ENCODE results near the gene CREG2. TPM values are rescaled to one million over a fixed set of nuclear protein-coding genes. Genes with fewer than 3 reads are reported as not detected.

The CREG2 gene
- total RNA-seq, 2 experiments from 2014 or later: not detected

DNA sequence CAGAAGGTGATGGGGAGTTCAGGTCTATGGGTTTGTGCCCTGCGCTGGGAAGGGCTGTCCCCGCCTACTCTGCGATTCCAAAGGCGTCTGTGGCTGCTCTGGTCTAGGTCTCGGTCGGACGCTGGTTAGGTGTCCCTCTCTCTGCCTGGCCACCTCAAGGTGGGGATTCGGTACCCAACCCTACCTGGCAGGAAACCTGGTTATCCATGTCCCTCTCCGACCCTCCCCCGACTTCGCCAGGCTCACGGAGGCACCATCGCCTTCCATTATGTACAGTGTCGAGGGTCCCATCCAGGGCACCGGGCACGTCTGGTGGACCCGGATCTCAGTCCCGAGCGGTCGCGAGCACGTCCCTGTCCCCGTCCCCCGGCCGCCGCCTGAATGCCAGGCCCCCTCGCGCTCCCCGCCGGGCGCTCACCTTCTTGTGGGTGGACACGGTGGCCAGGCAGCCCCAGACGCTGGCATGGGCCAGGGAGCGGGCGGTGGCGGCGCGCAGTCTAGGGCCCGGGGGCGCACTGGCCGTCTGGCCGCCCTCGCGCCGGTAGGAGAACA lies 628 bp downstream of the CREG2 start:
- Mint-ChIP-seq H3K36me3 (ENCODE audit: low read depth) (no peaks in the 10 kb centered on the region), H3K27me3 (ENCODE audit: low read depth) (peaks cover 41% of the 10 kb centered on the region), H3K4me1 (ENCODE audit: low read depth) (peaks cover 11% of the 10 kb centered on the region), H3K4me3 (peak overlapping the region; percentile 41), H3K9me3 (no peaks in the 10 kb centered on the region), H3K27ac (no peak overlapping the region)
- intact Hi-C loops (cut with micrococcal nuclease): loop anchor here (1.0 kb wide), 2 partner anchors 44 to 146 kb away; no protein-coding TSS in a partner anchor
- CTCF ChIA-PET: interaction anchor here (0.7 to 3.9 kb wide), 16 partner anchors 10 to 196 kb away, joined by 3 to 23 read pairs (median 4); no protein-coding TSS in a partner anchor
- no peak for DNase-seq

DNA sequence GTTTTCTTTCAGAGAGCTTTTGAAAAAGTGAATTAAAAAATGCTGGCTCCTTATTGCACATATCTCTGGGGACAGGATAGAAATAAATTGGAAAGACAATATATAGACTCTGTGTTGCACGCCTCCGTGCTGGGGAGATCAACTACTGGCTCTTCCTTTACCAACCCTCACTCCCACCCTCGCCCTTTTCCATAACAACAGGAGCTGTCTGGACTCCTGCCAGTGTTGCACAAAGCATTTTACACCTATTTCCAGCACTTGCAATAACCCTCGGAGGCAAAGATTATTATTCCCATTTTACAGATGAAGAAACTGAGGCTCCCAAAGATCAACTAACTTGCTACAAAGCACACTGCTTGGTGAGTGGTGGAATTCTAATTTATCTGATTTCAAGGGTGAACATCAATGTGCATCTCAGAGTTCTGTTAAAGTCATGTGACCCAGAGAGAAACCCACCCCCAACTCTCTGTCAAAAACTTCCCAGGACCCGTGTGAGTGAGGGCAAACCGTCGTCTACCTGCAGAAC lies 4.2 kb downstream of the CREG2 start:
- Mint-ChIP-seq H3K27ac (no peak overlapping the region), H3K27me3 (ENCODE audit: low read depth) (peaks cover 26% of the 10 kb centered on the region), H3K9me3 (no peaks in the 10 kb centered on the region), H3K36me3 (ENCODE audit: low read depth) (no peaks in the 10 kb centered on the region), H3K4me1 (ENCODE audit: low read depth) (peaks cover 10% of the 10 kb centered on the region), H3K4me3 (no peak overlapping the region)
- no peak for DNase-seq
- intact Hi-C loops (cut with micrococcal nuclease): no loop called here
- CTCF ChIA-PET: interaction anchor here (0.6 to 1.6 kb wide), 2 partner anchors 22 to 589 kb away, joined by 3 to 4 read pairs; no protein-coding TSS in a partner anchor

DNA sequence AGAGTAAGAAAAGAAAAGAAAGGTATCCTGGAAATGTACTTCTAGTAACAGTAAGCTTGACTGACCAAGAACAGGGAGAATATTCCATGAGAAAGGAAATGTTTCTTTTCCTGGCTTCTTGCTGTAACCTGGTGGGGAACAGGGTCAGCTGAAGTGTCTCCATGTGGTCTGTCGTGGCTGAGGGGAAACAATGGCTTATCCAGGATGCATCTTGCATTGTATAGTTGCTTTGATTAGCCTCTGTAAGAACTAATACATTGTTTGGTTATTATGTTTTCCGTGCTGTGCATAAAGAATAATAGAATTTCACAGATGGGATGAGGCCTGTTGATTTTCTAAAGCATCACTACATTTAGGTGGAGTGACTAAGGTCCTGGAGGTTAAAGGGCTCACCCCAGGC lies 4.9 kb downstream of the CREG2 start:
- intact Hi-C loops (cut with micrococcal nuclease): no loop called here
- no peak overlapping the region for H3K27ac Mint-ChIP-seq
- H3K4me3 Mint-ChIP-seq: no peak overlapping the region
- peaks cover 22% of the 10 kb centered on the region for H3K27me3 Mint-ChIP-seq (ENCODE audit: low read depth)
- no peaks in the 10 kb centered on the region for H3K36me3 Mint-ChIP-seq (ENCODE audit: low read depth)
- CTCF ChIA-PET: interaction anchor here (0.6 to 1.6 kb wide), 4 partner anchors 21 to 40 kb away, joined by 3 to 4 read pairs (median 4); no protein-coding TSS in a partner anchor
- no peaks in the 10 kb centered on the region for H3K9me3 Mint-ChIP-seq
- peaks cover 7% of the 10 kb centered on the region for H3K4me1 Mint-ChIP-seq (ENCODE audit: low read depth)
- no peak for DNase-seq

DNA sequence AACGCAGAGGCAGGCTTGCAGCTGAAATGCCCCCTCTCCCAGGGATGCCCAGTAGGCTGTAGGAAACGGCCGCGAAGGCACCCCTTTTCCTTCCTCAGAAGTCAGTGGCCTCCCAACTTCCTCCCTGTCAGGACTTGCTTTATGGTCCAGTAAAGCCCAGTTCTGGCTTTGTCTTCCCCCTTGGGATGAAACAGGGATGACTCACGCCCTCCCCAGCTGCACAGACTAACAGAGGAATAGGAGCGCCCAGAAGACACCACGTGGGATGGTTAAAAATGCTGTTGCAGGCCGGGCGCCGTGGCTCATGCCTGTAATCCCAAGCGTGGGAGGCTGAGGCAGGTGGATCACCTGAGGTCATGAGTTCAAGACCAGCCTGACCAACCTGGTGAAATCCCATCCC lies 6.9 kb downstream of the CREG2 start:
- CTCF ChIA-PET: no interaction called here
- intact Hi-C loops (cut with micrococcal nuclease): no loop called here

DNA sequence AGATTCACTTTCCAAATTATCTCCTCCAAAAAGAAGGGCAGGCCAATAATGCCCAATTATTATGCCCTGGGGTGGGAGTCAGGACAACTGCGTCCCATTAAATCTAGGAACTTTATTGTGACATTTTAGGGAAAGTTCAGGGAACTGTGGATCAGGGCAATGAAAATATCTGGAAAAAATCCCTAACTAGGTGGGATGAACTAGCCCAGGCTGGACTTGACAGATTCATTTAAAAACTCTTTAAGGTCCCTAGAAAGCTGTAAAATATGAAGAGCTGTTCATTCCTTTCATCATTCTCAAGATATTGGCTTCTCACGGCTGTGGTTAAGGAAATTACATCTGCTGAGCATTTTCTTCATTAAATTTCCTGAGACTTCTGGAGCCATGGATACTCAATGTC lies 8.2 kb downstream of the CREG2 start:
- Mint-ChIP-seq H3K4me1 (ENCODE audit: low read depth) (peaks cover 10% of the 10 kb centered on the region), H3K27ac (no peak overlapping the region), H3K9me3 (no peaks in the 10 kb centered on the region), H3K27me3 (ENCODE audit: low read depth) (peaks cover 4% of the 10 kb centered on the region), H3K4me3 (no peak overlapping the region), H3K36me3 (ENCODE audit: low read depth) (no peaks in the 10 kb centered on the region)
- DNase-seq: no peak
- CTCF ChIA-PET: interaction anchor here (0.6 to 0.7 kb wide), 2 partner anchors 49 to 294 kb away, joined by 3 read pairs; no protein-coding TSS in a partner anchor
- intact Hi-C loops (cut with micrococcal nuclease): no loop called here

More for the DNA sequence above, 6.9 kb downstream of the CREG2 start:
- Mint-ChIP-seq H3K4me3 (no peak overlapping the region), H3K27me3 (ENCODE audit: low read depth) (peaks cover 9% of the 10 kb centered on the region), H3K4me1 (ENCODE audit: low read depth) (peaks cover 5% of the 10 kb centered on the region), H3K27ac (no peak overlapping the region), H3K36me3 (ENCODE audit: low read depth) (no peaks in the 10 kb centered on the region), H3K9me3 (no peaks in the 10 kb centered on the region)
- no peak for DNase-seq

DNA sequence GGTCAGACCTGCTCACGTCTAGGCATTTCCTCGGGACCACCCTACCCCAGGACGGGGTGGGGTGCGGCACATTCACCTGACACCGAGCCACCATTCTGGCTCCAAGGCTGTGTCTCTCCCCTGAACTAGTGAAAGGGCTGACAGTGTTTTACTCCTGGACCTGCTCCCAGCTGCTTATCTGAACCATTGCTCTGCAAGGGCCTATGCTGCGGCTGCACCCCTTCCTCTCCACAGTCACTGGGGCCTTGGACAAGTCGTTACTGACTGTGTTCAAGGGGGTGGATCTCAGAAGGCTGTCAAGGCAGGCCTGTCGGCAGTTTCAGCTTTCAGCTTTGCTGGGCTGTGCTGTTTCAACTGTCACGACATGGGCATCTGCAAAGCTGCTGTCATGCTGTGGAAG lies 11.7 kb downstream of the CREG2 start:
- CTCF ChIA-PET: interaction anchor here (0.6 to 1.6 kb wide), 3 partner anchors 12 to 159 kb away, joined by 3 to 10 read pairs (median 7); partner anchors contain the start of gene CREG2
- H3K36me3 Mint-ChIP-seq (ENCODE audit: low read depth): no peaks in the 10 kb centered on the region
- H3K4me3 Mint-ChIP-seq: no peak overlapping the region
- peaks cover 10% of the 10 kb centered on the region for H3K4me1 Mint-ChIP-seq (ENCODE audit: low read depth)
- no peak for DNase-seq
- no peaks in the 10 kb centered on the region for H3K27me3 Mint-ChIP-seq (ENCODE audit: low read depth)
- H3K27ac Mint-ChIP-seq: no peak overlapping the region
- intact Hi-C loops (cut with micrococcal nuclease): no loop called here
- H3K9me3 Mint-ChIP-seq: peaks cover 4% of the 10 kb centered on the region

DNA sequence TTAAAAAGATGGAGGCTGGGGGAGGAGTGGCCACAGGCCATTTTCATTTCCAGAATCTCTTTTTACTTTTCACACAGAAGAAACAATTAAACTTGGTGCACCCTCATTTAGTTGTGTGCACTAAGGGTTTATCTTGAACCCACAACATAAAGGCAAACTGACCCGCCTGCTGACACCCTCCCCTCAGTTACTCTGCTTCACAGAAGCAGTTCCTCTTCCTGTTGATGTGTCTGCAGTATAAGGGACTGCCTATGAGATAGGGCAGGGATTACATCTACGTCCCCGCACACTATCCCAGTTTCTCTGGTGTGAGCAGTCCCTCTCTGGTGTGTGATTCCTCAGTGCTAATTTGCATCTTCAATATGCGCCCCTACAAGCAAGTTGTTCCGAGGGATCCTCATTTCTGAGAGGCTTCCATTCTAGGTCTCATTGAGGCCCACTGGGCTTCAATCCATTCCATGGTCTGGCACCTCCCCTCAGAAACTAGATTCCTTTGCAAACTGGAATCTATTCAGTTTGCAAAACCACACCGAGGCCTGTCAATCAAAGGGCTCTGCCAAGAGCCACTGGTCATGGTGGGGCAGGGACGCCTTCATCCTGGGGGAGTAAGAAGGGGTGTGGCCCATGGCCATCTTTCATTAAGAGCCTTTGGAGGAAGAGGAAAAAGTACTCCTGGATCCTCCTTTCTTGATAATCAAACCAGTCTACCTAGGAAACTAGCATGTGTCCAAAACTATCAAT lies 12.3 kb downstream of the CREG2 start:
- CTCF ChIA-PET: interaction anchor here (0.7 to 1.6 kb wide), 2 partner anchors 13 to 66 kb away, joined by 3 to 10 read pairs; partner anchors contain the start of genes CREG2 and RNF149

DNA sequence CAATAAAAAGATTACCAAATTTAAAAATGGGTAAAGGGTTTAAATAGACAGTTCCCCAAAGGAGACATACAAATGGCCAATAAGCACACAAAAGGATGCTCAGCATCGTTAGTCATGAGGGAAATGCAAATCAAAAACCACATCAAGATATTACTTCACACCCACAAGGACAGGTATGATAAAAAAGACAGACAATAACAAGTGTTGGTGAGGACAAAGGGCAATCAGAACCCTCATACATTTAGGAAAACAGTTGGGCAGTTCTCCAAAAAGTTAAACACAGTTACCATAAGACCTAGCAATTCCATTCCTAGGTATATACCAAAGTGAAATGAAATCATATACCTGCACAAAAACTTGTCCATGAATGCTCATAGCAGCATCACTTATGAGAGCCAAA lies 14.5 kb downstream of the CREG2 start:
- H3K4me3 Mint-ChIP-seq: no peak overlapping the region
- no peaks in the 10 kb centered on the region for H3K36me3 Mint-ChIP-seq (ENCODE audit: low read depth)
- H3K4me1 Mint-ChIP-seq (ENCODE audit: low read depth): peaks cover 10% of the 10 kb centered on the region
- no peak for DNase-seq
- no peak overlapping the region for H3K27ac Mint-ChIP-seq
- no peaks in the 10 kb centered on the region for H3K27me3 Mint-ChIP-seq (ENCODE audit: low read depth)
- intact Hi-C loops (cut with micrococcal nuclease): no loop called here
- CTCF ChIA-PET: interaction anchor here (1.6 kb wide), 1 partner anchor 15 kb away, joined by 8 read pairs; the partner anchor contains the start of gene CREG2
- peaks cover 4% of the 10 kb centered on the region for H3K9me3 Mint-ChIP-seq

More for the DNA sequence above, 12.3 kb downstream of the CREG2 start:
- Mint-ChIP-seq H3K27ac (no peak overlapping the region), H3K4me3 (no peak overlapping the region), H3K36me3 (ENCODE audit: low read depth) (no peaks in the 10 kb centered on the region), H3K27me3 (ENCODE audit: low read depth) (no peaks in the 10 kb centered on the region), H3K9me3 (peaks cover 4% of the 10 kb centered on the region), H3K4me1 (ENCODE audit: low read depth) (peaks cover 10% of the 10 kb centered on the region)
- no peak for DNase-seq
- intact Hi-C loops (cut with micrococcal nuclease): no loop called here

DNA sequence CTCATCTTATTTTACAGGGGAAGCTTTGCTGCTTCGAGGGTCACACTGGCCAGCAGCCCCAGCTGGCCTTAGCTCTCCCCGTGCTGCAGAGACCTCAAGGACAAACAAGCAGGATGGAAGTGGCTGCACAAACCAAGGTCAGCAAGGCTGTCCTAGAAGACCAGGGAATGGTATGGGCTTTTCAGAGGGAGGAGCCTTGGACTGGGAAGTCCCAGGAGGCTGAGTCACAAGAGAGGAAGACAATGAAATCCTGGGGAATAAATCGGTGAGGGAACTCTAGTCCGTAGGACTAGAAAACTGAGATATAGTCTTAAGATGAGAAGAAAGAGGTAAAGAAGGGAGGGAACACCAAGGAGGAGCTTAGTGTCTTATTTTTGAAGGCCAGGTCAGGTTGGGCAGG lies 15.7 kb downstream of the CREG2 start:
- Mint-ChIP-seq H3K4me1 (ENCODE audit: low read depth) (peaks cover 10% of the 10 kb centered on the region), H3K9me3 (peaks cover 4% of the 10 kb centered on the region), H3K4me3 (no peak overlapping the region), H3K27me3 (ENCODE audit: low read depth) (no peaks in the 10 kb centered on the region), H3K36me3 (ENCODE audit: low read depth) (no peaks in the 10 kb centered on the region), H3K27ac (no peak overlapping the region)
- DNase-seq: no peak
- CTCF ChIA-PET: no interaction called here
- intact Hi-C loops (cut with micrococcal nuclease): no loop called here

DNA sequence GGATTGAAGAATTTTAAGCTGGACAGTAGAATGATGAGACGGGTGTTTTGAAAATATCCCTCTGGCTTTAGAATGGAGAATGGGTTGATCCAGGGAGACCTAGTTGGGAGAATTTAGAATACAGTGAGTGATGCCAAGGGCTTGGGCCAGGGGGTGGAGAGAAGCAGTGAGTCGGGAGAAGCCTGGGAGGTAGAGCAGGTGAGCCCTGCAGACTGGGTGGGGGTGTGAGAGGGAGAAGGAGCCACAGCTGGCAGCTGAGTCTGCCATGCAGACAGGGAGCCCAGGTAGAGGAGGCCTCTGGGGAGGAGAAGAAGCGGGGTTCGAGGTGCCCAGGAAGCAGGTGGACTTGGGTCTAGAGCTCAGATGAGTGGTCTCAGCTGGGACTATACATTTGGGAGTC lies 18.2 kb downstream of the CREG2 start:
- Mint-ChIP-seq H3K4me3 (no peak overlapping the region), H3K27me3 (ENCODE audit: low read depth) (no peaks in the 10 kb centered on the region), H3K27ac (no peak overlapping the region), H3K9me3 (peaks cover 4% of the 10 kb centered on the region), H3K4me1 (ENCODE audit: low read depth) (no peaks in the 10 kb centered on the region), H3K36me3 (ENCODE audit: low read depth) (no peaks in the 10 kb centered on the region)
- CTCF ChIA-PET: interaction anchor here (0.5 to 1.0 kb wide), 2 partner anchors 27 to 118 kb away, joined by 3 to 5 read pairs; no protein-coding TSS in a partner anchor
- no peak for DNase-seq
- intact Hi-C loops (cut with micrococcal nuclease): no loop called here

DNA sequence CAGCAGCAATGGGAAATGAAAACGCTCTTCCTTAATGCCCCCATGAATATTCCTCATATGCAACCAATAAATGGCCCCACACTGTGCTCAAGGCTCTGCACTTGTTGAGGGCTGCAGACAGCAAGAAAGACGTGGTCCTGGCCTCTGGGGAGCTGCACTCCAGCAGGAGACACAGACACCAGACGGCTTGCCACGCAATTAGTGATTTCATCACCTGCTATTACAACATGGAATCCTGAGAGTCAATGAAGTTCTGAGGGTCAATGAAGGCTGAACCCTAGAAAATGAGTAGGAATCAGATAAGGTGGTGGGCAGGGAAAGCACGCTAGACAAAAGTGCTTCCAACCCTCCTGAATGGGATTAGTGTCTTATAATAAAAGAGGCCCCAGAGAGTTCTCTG lies 18.9 kb downstream of the CREG2 start:
- intact Hi-C loops (cut with micrococcal nuclease): no loop called here
- Mint-ChIP-seq H3K36me3 (ENCODE audit: low read depth) (no peaks in the 10 kb centered on the region), H3K27ac (no peak overlapping the region), H3K9me3 (peaks cover 4% of the 10 kb centered on the region), H3K4me3 (no peak overlapping the region), H3K27me3 (ENCODE audit: low read depth) (no peaks in the 10 kb centered on the region), H3K4me1 (ENCODE audit: low read depth) (no peaks in the 10 kb centered on the region)
- CTCF ChIA-PET: interaction anchor here (1.3 kb wide), 1 partner anchor 17 kb away, joined by 3 read pairs; no protein-coding TSS in a partner anchor
- DNase-seq: no peak

DNA sequence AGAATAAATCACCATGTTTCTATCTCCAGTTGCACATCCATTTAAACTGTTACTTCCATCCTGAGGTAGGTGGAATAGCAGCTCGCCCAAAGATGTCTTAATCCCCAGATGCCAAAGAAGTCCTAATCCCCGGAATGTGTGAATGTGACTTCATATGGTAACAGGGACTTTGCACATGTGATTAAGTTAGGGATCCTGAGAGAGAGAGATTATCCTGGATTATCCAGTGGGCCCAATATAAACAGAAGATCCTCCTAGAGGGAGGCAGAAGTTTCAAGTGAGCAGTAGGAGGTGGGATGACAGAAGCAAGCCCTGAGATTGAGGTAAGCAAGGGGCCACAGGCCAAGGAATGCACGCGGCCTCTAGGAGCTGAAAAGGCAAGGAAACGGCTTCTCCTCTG lies 19.8 kb downstream of the CREG2 start:
- H3K4me3 Mint-ChIP-seq: no peak overlapping the region
- H3K27me3 Mint-ChIP-seq (ENCODE audit: low read depth): no peaks in the 10 kb centered on the region
- CTCF ChIA-PET: interaction anchor here (1.3 kb wide), 1 partner anchor 16 kb away, joined by 3 read pairs; no protein-coding TSS in a partner anchor
- H3K36me3 Mint-ChIP-seq (ENCODE audit: low read depth): no peaks in the 10 kb centered on the region
- H3K4me1 Mint-ChIP-seq (ENCODE audit: low read depth): peaks cover 1% of the 10 kb centered on the region
- DNase-seq: no peak
- no peak overlapping the region for H3K27ac Mint-ChIP-seq
- intact Hi-C loops (cut with micrococcal nuclease): no loop called here
- no peaks in the 10 kb centered on the region for H3K9me3 Mint-ChIP-seq

Data from activated naive CD4-positive, alpha-beta T cell treated with anti-CD3 and anti-CD28 coated beads for 36 hours (primary cell).